Measurements from ENCODE around the gene SGCD. TPM values are rescaled to one million over a fixed set of nuclear protein-coding genes. Genes with fewer than 3 reads are reported as not detected.

Gene SGCD
- total RNA-seq, 5 donors from 2014 or later (not counting 1 experiment from before 2014, with no cell fraction given): 0.13 to 2.4 (median 0.22) TPM

DNA sequence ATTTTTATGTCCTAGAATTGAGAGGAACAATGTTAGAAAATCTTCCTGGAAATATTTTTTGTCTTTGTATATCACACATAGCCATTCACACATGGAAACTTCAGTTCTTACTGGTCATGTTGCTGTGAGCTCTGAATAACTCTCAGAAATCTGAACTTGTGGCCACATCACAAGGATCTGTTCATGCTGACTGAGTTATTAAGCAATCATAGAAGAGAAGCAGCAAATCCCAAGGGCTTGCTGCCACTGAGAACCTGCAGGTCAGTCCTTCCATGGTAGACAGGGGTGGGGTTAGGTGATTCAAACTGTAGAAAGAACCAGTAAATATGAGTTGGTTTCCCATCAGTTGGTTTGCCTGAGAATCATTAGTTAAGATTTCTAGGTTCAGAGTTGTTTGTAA lies 27.6 kb downstream of the SGCD start:
- POLR2A ChIA-PET: no interaction called here
- ATAC-seq (replicated peaks in 1 of 4) (no peak), DNase-seq (no peak)
- peaks cover 0 to 4% of the 10 kb centered on the region in 2 donors for H3K27me3 Mint-ChIP-seq
- H3K4me3 ChIP-seq (ENCODE audit: control insufficient read depth in 1 of 2, extremely low read depth in 1 of 2, low read length in 1 of 2): no peak overlapping the region
- no peak overlapping the region for H3K4me3 Mint-ChIP-seq
- H3K27ac Mint-ChIP-seq: no peak overlapping the region
- no peaks in the 10 kb centered on the region for H3K36me3 Mint-ChIP-seq
- H3K4me1 ChIP-seq (ENCODE audit: control insufficient read depth in 1 of 2, extremely low read depth in 1 of 2, insufficient read depth in 2 of 2, low read length in 2 of 2): no peaks in the 10 kb centered on the region
- no peaks in the 10 kb centered on the region for H3K9me3 Mint-ChIP-seq
- no peaks in the 10 kb centered on the region for H3K4me1 Mint-ChIP-seq
- no peaks in the 10 kb centered on the region for H3K27me3 ChIP-seq (replicated peaks in 1 of 2; ENCODE audit: control insufficient read depth in 2 of 2, extremely low read depth in 1 of 2, insufficient read depth in 2 of 2, low read length in 1 of 2)
- no peak overlapping the region for H3K27ac ChIP-seq (ENCODE audit: low read length)
- CTCF ChIA-PET: no interaction called here
- no peaks in the 10 kb centered on the region for H3K36me3 ChIP-seq (ENCODE audit: control insufficient read depth in 2 of 2, extremely low read depth in 1 of 2, insufficient read depth in 1 of 2, low read length in 1 of 2)
- H3K9me3 ChIP-seq: no peaks in the 10 kb centered on the region

DNA sequence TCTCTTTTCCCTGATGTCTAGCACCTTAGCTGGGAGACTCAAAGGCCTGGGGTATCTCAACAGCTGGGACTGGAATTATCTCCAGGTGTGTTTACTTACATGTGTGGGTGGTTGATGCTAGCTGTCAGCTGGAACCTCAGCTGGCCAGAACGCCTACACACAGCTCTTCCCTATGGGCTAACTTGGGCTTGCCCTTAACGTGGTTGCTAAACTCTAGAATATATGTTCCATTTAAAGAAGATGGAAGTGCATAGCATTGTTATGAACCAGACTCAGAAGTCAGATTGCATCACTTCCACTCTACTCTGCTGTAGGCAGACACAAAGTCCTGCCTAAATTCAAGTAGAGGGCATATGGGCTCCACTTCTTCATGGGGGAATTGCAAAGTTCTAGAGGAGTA lies 29.3 kb downstream of the SGCD start:
- no peak overlapping the region for H3K4me3 Mint-ChIP-seq
- CTCF ChIA-PET: no interaction called here
- no peaks in the 10 kb centered on the region for H3K4me1 Mint-ChIP-seq

GRCh38 chr5:156359476-156359875 lies 32.5 kb downstream of the SGCD start:
- ATAC-seq (replicated peaks in 1 of 4) (no peak), DNase-seq (no peak)
- CTCF ChIA-PET: no interaction called here
- WGBS (ENCODE audit: insufficient coverage): no CpG with 5 or more reads among the region's 1 CpG
- no peaks in the 10 kb centered on the region for H3K9me3 ChIP-seq
- Mint-ChIP-seq H3K4me1 (no peaks in the 10 kb centered on the region), H3K9me3 (no peaks in the 10 kb centered on the region), H3K4me3 (no peak overlapping the region), H3K27me3 (peaks cover 0 to 2% of the 10 kb centered on the region in 2 donors), H3K27ac (no peak overlapping the region), H3K36me3 (no peaks in the 10 kb centered on the region)
- H3K27ac ChIP-seq (ENCODE audit: low read length): no peak overlapping the region
- H3K27me3 ChIP-seq (replicated peaks in 1 of 2; ENCODE audit: control insufficient read depth in 2 of 2, extremely low read depth in 1 of 2, insufficient read depth in 2 of 2, low read length in 1 of 2): peaks cover 0 to 3% of the 10 kb centered on the region in 2 experiments
- H3K4me1 ChIP-seq (ENCODE audit: control insufficient read depth in 1 of 2, extremely low read depth in 1 of 2, insufficient read depth in 2 of 2, low read length in 2 of 2): no peaks in the 10 kb centered on the region
- POLR2A ChIA-PET: no interaction called here
- H3K4me3 ChIP-seq (ENCODE audit: control insufficient read depth in 1 of 2, extremely low read depth in 1 of 2, low read length in 1 of 2): no peak overlapping the region
- H3K36me3 ChIP-seq (ENCODE audit: control insufficient read depth in 2 of 2, extremely low read depth in 1 of 2, insufficient read depth in 1 of 2, low read length in 1 of 2): no peaks in the 10 kb centered on the region

More for the DNA sequence above, 29.3 kb downstream of the SGCD start:
- no CpG with 5 or more reads among the region's 2 CpGs for WGBS (ENCODE audit: insufficient coverage)
- Mint-ChIP-seq H3K27ac (no peak overlapping the region), H3K9me3 (no peaks in the 10 kb centered on the region), H3K27me3 (no peaks in the 10 kb centered on the region), H3K36me3 (no peaks in the 10 kb centered on the region)
- Histone ChIP-seq H3K27me3 (replicated peaks in 1 of 2; ENCODE audit: control insufficient read depth in 2 of 2, extremely low read depth in 1 of 2, insufficient read depth in 2 of 2, low read length in 1 of 2) (peaks cover 0 to 3% of the 10 kb centered on the region in 2 experiments), H3K27ac (ENCODE audit: low read length) (no peak overlapping the region), H3K36me3 (ENCODE audit: control insufficient read depth in 2 of 2, extremely low read depth in 1 of 2, insufficient read depth in 1 of 2, low read length in 1 of 2) (no peaks in the 10 kb centered on the region), H3K4me3 (ENCODE audit: control insufficient read depth in 1 of 2, extremely low read depth in 1 of 2, low read length in 1 of 2) (no peak overlapping the region), H3K4me1 (ENCODE audit: control insufficient read depth in 1 of 2, extremely low read depth in 1 of 2, insufficient read depth in 2 of 2, low read length in 2 of 2) (no peaks in the 10 kb centered on the region), H3K9me3 (no peaks in the 10 kb centered on the region)
- POLR2A ChIA-PET: no interaction called here
- ATAC-seq (replicated peaks in 1 of 4): no peak
- no peak for DNase-seq

- Histone ChIP-seq H3K27ac (ENCODE audit: low read length) (no peak overlapping the region), H3K4me1 (ENCODE audit: control insufficient read depth in 1 of 2, extremely low read depth in 1 of 2, insufficient read depth in 2 of 2, low read length in 2 of 2) (no peaks in the 10 kb centered on the region), H3K27me3 (replicated peaks in 1 of 2; ENCODE audit: control insufficient read depth in 2 of 2, extremely low read depth in 1 of 2, insufficient read depth in 2 of 2, low read length in 1 of 2) (peaks cover 0 to 3% of the 10 kb centered on the region in 2 experiments), H3K36me3 (ENCODE audit: control insufficient read depth in 2 of 2, extremely low read depth in 1 of 2, insufficient read depth in 1 of 2, low read length in 1 of 2) (no peaks in the 10 kb centered on the region), H3K4me3 (ENCODE audit: control insufficient read depth in 1 of 2, extremely low read depth in 1 of 2, low read length in 1 of 2) (no peak overlapping the region), H3K9me3 (no peaks in the 10 kb centered on the region)
- ChIA-PET POLR2A (no interaction called here), CTCF (no interaction called here)
- Mint-ChIP-seq H3K27ac (no peak overlapping the region), H3K4me1 (no peaks in the 10 kb centered on the region), H3K27me3 (peaks cover 0 to 2% of the 10 kb centered on the region in 2 donors), H3K4me3 (no peak overlapping the region), H3K9me3 (no peaks in the 10 kb centered on the region), H3K36me3 (no peaks in the 10 kb centered on the region)
- 50% methylated on average over 1 of the region's 3 CpGs for WGBS (ENCODE audit: insufficient coverage)
- ATAC-seq (replicated peaks in 1 of 4) (no peak), DNase-seq (no peak)
Measured at GRCh38 chr5:156361436-156362109, 34.6 kb downstream of the SGCD start.

- no CpG with 5 or more reads among the region's 2 CpGs for WGBS (ENCODE audit: insufficient coverage)
- CTCF ChIA-PET: no interaction called here
- H3K36me3 ChIP-seq (ENCODE audit: control insufficient read depth in 2 of 2, extremely low read depth in 1 of 2, insufficient read depth in 1 of 2, low read length in 1 of 2): no peaks in the 10 kb centered on the region
- no peak for DNase-seq
- H3K9me3 ChIP-seq: no peaks in the 10 kb centered on the region
- H3K4me3 ChIP-seq (ENCODE audit: control insufficient read depth in 1 of 2, extremely low read depth in 1 of 2, low read length in 1 of 2): no peak overlapping the region
- Mint-ChIP-seq H3K9me3 (no peaks in the 10 kb centered on the region), H3K27ac (no peak overlapping the region), H3K27me3 (peaks cover 2 to 4% of the 10 kb centered on the region in 2 donors), H3K36me3 (no peaks in the 10 kb centered on the region), H3K4me1 (no peaks in the 10 kb centered on the region), H3K4me3 (no peak overlapping the region)
- no peak for ATAC-seq (replicated peaks in 1 of 4)
- POLR2A ChIA-PET: no interaction called here
- no peak overlapping the region for H3K27ac ChIP-seq (ENCODE audit: low read length)
- H3K27me3 ChIP-seq (replicated peaks in 1 of 2; ENCODE audit: control insufficient read depth in 2 of 2, extremely low read depth in 1 of 2, insufficient read depth in 2 of 2, low read length in 1 of 2): peaks cover 0 to 3% of the 10 kb centered on the region in 2 experiments
- H3K4me1 ChIP-seq (ENCODE audit: control insufficient read depth in 1 of 2, extremely low read depth in 1 of 2, insufficient read depth in 2 of 2, low read length in 2 of 2): no peaks in the 10 kb centered on the region
Measured at GRCh38 chr5:156363861-156364260, 36.9 kb downstream of the SGCD start.

- H3K4me3 ChIP-seq (ENCODE audit: control insufficient read depth in 1 of 2, extremely low read depth in 1 of 2, low read length in 1 of 2): no peak overlapping the region
- H3K9me3 Mint-ChIP-seq: no peaks in the 10 kb centered on the region
- H3K27ac Mint-ChIP-seq: no peak overlapping the region
- no peak overlapping the region for H3K4me3 Mint-ChIP-seq
- H3K9me3 ChIP-seq: no peaks in the 10 kb centered on the region
- DNase-seq: no peak
- H3K27ac ChIP-seq (ENCODE audit: low read length): no peak overlapping the region
- no peaks in the 10 kb centered on the region for H3K27me3 ChIP-seq (replicated peaks in 1 of 2; ENCODE audit: control insufficient read depth in 2 of 2, extremely low read depth in 1 of 2, insufficient read depth in 2 of 2, low read length in 1 of 2)
- H3K4me1 ChIP-seq (ENCODE audit: control insufficient read depth in 1 of 2, extremely low read depth in 1 of 2, insufficient read depth in 2 of 2, low read length in 2 of 2): no peaks in the 10 kb centered on the region
- H3K4me1 Mint-ChIP-seq: no peaks in the 10 kb centered on the region
- ATAC-seq (replicated peaks in 1 of 4): no peak
- H3K27me3 Mint-ChIP-seq: peaks cover 2 to 4% of the 10 kb centered on the region in 2 donors
- no peaks in the 10 kb centered on the region for H3K36me3 ChIP-seq (ENCODE audit: control insufficient read depth in 2 of 2, extremely low read depth in 1 of 2, insufficient read depth in 1 of 2, low read length in 1 of 2)
- no peaks in the 10 kb centered on the region for H3K36me3 Mint-ChIP-seq
- ChIA-PET CTCF (no interaction called here), POLR2A (no interaction called here)
Measured at GRCh38 chr5:156366521-156366920, 39.6 kb downstream of the SGCD start.

DNA sequence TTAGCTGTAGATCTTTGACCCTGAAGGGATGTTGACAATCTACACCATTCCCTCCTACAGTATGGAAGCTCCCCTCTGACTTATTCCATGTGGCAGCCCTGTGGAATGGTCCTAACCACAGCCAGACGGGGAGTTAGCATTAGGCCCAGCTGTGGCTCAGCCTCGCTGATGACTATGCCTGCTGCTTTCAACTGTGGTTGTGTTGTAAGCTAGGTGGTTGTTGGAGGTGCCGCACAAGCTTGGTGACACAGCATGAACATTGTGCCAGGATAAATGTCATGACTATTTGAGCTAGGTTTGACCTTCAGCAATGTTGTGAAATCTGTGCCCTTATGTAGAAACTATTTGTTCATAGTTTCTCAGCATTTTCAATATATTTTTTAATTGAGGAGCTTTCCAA lies 40.6 kb downstream of the SGCD start:
- Mint-ChIP-seq H3K36me3 (no peaks in the 10 kb centered on the region), H3K27me3 (peaks cover 2 to 4% of the 10 kb centered on the region in 2 donors), H3K9me3 (no peaks in the 10 kb centered on the region), H3K4me3 (no peak overlapping the region), H3K27ac (no peak overlapping the region), H3K4me1 (no peaks in the 10 kb centered on the region)
- WGBS (ENCODE audit: insufficient coverage): 40% methylated on average over 2 of the region's 3 CpGs
- Histone ChIP-seq H3K27ac (ENCODE audit: low read length) (no peak overlapping the region), H3K4me1 (ENCODE audit: control insufficient read depth in 1 of 2, extremely low read depth in 1 of 2, insufficient read depth in 2 of 2, low read length in 2 of 2) (no peaks in the 10 kb centered on the region), H3K36me3 (ENCODE audit: control insufficient read depth in 2 of 2, extremely low read depth in 1 of 2, insufficient read depth in 1 of 2, low read length in 1 of 2) (no peaks in the 10 kb centered on the region), H3K4me3 (ENCODE audit: control insufficient read depth in 1 of 2, extremely low read depth in 1 of 2, low read length in 1 of 2) (no peak overlapping the region), H3K9me3 (no peaks in the 10 kb centered on the region), H3K27me3 (replicated peaks in 1 of 2; ENCODE audit: control insufficient read depth in 2 of 2, extremely low read depth in 1 of 2, insufficient read depth in 2 of 2, low read length in 1 of 2) (no peaks in the 10 kb centered on the region)
- POLR2A ChIA-PET: no interaction called here
- CTCF ChIA-PET: no interaction called here
- ATAC-seq (replicated peaks in 1 of 4): no peak
- no peak for DNase-seq
